GM18511 (cell line): ENCODE results near the gene PRKCE.

Experiments used
- ATAC-seq: cut with Tn5 transposase; IDR thresholded peaks from one replicate; pipeline ENCODE4 v1.9.1; 2021; ENCODE audit warnings: mild to moderate bottlenecking, moderate library complexity; ENCODE audit not compliant: unreplicated experiment

PRKCE gene

DNA sequence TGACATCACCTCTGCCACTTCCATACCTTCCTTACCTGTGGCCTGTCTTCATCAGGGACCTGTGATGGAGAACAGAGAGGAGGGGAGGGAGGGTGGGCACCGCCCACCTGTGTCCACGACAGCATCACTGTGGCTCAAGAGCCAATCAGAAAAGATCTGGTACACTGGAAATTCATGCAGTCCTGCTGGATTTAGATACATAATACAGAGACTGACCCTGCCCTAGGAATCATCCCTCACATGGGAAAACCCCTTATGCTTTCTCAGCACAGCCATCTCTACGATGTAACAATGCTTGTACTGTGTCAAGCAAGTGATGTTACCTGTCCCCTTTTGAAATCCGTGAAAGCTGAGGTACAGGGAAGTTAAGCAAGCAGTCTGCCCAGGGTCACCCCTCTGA lies 500.1 kb downstream of the PRKCE start:
- ATAC-seq: no peak

DNA sequence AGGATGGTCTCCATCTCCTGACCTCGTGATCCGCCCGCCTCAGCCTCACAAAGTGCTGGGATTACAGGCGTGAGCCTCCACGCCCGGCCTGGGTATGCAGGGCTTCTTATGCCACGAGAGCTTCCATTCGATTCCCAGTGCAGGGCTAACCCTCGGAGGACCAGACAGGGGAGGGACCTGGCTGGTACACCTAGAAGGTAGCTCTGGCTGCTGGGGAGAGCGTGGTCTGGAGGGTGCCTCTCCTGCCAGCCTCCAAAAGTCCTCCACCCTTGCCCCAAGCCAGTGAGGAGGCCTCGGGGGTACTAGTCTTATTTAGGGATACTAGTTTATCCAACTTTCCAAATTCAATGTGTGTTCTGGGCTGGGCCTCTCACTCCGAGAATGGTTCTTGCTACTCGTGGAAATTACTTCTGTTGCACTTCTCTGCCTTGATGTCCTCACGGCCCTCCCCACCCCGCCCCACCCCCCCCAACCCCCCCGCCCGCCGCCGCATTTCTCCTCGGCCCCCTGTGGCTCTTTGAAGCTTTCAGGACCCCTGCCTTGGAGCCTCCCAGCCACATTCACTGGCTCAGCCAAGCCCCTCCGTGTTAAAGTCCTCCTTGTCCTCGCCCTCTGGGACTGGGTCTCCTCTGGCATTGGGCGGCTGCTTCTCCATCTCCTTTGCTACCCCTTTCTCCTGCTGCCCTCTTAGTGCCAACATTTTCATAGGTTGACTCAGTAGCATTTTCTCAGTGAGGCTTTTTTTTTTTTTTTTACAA lies 502.7 kb downstream of the PRKCE start:
- no peak for ATAC-seq

DNA sequence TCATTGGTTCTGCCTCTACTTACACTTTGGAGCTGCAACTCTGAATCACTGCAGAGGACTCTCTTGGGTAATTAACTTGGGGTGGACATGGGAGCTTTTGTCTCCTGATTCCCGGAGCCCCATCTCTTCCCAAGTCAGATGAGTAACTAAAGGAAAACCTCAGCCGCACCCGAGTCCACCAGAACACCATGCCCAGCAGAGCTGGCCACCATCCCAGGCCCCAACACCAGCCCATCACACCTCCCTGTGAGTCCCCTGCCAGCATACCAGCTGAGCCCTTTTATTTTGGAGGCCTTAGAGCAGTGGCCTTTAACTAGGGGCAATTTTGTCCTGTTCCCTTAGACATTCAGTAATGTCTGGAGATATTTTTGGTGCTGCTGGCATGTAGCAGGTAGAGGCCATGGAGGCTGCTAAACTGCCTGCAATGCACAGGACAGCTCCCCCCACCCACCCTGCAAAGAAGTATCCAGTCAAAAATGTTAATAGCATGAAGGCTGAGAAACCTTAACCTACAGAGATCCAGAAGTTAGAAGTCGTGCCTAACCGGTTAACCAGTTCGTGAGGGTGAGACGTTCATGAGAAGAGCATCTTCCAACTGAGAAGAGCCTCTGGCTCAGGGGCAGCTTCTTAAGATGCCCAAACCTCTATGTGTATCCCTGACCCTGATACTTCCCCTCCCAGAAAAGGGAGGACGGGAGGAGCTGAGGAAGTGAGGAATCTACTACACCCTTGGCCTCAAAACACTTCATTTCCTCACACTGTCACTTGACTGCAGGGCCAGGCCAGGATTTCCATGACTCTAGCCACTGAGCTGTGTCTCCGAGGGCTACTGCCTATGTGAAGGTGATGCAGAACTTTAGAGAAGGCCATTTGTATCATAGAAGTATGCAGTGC lies 505.8 kb downstream of the PRKCE start:
- no peak for ATAC-seq

DNA sequence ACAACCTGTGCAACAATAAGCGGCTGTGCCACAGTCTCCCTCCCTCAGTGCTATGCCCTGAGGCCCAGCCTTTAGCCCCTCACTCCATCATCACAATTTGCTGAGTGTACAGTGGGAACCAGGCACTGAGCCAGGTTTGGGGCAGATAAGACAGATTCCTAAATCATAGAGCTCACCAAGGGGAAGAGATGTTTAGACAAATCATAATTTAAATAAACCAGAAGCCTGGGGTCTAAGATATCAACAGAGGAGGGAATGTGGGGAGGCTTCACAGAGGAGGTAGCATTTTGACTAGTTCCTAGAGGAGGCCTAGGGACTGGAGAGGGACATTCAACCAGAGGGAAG lies 506.5 kb downstream of the PRKCE start:
- no peak for ATAC-seq

DNA sequence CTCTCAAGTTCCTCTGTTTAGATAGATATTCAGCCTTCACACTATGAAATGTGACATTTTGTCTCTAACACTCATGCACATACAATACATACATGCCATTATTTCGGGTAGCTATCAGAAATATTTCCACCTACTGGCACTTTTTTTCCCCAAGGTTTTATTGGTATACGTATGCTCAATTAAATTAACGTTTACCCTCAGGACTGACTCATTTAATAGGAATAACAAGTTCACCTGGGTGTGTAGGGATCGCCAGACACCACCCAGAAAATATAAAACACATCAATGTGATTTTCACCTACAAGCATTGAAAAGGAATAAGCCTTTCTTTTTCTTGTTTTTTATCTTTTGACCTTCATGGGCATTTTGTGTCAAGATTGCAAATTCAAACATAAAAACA lies 507.2 kb downstream of the PRKCE start:
- ATAC-seq: no peak

DNA sequence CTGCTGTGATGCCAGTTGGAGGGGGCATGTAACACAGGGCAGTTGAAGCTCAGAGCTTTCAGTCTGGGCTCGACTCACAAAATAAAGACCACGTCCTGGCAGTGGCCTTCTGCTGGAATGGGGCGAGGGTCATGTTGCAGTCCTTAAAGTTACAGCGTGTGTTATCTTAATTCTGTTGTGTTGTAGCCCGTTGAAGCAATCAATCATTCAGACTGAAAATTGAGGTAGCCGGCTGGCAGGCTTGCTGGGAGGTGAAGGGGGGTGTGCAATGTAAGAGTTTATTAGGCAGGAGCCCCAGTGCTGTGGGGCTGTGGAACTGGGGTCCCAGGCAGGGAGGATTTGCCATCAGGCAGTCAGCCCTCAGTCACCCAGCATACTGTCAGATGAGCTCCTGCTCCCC lies 508.9 kb downstream of the PRKCE start:
- no peak for ATAC-seq

DNA sequence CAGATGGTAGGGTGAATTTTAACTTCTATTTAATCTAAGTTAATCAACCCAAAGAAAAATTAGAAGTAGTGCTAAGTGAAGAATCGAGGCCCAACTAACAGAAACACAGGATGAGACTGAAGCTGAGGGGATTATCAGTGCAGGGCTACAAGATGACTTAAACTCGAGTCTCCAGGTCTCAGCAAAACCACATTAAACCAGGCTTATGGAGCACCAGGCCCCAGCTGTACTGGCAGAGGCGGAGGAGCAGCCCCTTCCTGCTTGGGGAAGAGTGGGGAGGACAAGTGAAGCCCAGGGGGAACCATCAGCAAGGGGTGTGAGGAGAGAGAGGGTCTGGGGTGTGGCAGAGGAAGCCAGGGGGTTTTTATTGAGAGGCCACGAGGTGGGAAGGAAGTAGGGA lies 509.8 kb downstream of the PRKCE start:
- ATAC-seq: no peak

DNA sequence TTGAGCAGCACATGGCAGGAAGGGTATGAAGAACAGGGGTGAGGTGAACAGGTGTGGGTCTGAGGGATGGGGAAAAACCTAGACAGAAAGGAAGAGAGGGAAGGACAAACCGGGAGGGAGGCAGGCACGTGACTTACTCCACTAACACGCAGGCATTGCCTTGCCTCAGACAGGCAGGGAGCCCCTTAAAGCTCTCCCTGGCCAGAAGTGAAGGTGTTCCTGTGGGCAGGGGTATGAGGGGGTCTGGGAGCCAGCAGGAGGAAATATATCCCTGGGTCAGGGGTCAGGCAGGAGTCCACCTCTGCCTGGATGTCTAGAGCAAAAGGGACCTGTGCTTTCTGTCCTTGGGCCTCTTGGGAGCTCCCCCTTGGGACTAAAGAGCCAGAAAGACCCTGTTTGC lies 510.4 kb downstream of the PRKCE start:
- ATAC-seq: no peak

DNA sequence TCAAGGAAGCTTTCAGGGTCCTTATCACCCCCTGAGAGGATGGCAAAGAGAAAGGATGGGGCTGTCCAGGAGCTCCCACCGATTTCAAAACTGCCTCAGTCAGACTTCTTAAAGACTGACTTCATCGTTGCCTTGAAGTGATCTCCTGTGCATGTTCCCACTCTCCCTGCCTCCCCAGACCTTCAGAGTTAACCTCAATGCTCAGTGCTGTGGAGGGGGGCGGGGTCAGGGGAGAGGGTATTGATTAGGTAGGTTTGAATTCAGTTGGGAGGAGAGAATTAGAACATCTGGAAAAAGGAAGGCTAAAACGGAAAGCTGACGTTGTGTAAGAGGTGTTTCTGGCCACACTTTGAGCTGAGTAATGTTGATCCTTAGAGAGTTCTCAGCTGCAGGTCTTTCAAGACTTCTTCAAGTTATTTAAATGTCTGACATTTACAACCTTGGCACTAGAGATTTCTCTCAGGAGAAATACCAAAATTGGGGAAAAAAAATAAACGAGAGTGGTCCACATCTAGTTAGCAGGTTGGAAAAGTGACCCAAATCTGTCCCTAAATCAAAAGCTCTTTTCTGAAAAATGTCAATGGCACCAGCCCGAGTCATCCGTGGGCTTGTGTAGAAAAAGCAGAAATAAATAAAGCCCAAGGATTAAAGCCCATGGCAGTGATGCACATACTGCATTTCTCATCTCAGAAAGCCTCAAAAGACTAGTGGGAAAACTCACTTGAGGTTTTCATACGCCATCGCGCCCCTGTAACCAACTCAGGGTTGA lies 511.0 kb downstream of the PRKCE start:
- ATAC-seq: no peak

DNA sequence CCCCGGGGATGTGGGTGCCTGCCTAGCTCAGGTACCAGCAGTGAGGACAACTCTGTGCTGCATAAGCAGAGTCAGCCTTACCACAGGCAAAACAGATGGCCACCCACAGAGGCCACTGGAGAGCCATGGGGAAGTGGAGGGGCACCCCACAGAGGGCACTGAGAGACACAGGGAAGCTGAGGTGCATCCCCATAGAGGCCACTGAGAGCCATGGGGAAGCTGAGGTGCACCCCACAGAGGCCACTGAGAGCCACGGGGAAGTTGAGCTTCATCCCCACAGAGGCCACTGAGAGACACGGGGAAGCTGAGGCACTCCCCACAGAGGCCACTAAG lies 511.6 kb downstream of the PRKCE start:
- ATAC-seq: no peak

DNA sequence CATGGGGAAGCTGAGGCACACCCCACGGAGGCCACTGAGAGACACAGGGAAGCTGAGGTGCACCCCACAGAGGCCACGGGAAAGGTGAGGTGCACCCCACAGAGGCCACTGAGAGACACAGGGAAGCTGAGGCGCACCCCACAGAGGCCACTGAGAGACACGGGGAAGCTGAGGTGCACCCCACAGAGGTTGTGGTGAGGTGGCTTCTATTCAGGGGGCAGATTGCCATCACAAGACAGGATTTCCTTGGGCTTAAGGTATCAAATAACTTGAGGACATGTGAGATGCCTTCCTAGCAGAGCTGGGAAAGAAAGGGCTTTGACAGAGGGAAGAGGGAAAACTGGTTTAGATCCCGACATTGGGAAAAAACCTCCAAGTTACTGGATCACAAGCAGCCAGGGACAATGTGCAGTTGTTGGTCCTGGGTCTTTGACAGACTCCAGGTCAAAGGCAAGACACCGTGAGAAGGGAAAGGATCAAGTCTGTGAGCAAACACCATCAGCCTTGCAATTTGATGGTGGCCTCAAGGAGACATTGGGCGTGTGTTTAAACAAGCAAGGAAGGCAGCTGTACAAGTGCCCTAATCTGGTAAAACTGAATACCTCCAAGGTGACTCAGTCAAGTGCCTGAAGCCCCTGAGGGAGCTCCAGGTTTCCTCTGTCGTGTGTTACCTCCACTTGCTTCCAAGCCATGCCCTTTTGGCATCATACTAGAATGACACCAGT lies 512.5 kb downstream of the PRKCE start:
- ATAC-seq: no peak

DNA sequence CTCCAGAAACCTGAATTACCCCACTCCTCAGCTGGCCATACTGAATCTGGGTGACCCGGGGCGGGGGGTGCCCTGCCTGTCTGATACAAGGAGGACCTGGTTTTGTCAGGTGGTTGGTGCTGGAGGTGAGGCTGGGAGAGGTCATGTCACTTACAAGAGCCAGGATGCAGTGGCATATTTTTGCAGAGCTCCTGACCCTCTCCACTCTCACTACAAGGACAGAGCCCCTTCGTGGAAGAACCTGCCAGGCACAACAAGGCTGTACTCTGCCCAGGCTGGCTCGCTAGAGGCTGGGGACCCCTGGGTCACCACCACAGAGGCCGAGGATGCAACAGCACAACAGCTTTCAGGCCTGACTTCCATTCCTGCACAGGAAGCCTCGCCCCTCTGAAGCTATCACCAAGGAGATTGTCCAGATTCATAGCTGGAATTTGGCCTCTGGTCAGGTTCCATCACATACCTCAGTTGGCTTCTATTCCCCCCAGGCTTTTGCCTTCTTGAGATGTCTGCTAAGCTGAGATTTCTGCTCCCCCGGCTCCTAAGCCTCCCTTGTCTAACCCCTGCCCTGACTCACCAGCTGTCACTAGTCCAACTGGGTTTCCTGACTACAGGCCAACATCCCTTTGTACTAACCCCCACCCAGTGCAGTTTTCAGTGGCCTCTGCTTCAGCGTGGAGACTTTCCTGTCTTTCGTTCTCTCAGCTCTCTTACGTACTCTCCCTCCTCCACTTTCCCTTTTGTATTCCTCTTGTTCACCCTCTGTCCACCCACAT lies 513.2 kb downstream of the PRKCE start:
- no peak for ATAC-seq

DNA sequence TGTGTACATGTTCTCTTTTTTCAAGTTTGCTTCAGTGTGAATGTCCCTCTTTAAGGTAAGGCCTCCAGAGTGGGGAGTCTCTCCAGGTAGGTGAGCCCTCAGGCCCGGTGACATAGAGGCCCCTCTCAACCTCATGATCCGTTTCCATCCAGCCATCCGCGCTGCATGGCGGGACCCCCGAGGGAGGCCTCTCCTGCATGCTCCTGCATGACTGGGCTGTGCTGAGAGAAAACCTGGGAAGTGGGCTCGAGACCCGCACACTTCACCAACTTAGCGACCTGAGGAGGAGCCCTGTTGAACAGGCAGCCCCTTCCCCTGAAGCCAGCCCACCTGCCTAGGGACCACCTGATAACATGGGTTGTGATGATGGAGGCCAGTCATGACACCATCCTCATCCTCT lies 514.4 kb downstream of the PRKCE start:
- no peak for ATAC-seq

DNA sequence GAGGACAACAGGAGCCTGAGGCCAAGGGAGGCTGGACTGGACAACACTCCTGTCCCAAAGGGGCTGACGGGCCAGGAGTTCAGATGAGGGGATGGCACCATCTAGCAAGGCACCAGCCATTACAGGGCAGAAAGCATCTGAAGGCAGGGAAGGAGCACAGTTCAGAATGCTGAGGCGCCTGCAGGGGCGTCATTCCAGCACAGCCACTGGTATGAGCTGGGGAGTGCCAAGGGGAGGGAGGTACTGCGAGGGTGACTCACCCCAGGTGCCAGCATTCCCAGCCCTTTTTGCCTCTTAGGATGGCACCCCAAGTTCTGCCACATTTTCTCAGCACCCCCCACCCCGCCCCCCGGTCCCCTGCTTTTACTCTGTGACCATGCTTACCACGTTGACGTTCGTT lies 515.9 kb downstream of the PRKCE start:
- ATAC-seq: no peak

DNA sequence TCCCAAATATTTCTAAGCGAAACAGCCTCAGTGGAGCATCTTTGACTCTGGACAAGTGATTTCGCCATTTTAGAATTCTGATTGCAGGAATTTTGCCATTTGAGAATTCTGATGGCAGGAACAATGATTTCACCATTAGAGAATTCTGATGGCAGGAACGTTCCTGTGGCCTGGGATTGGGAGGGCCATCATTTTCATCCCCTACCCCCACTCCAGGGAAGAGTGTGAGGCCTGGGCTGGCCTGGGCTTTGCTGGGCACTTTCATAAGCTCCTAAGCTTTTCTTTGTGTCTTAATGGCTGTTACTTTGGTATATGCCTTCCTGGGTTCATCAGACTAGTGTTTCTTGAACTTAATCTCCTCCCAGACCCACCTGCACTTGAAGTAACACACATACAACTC lies 516.4 kb downstream of the PRKCE start:
- no peak for ATAC-seq

DNA sequence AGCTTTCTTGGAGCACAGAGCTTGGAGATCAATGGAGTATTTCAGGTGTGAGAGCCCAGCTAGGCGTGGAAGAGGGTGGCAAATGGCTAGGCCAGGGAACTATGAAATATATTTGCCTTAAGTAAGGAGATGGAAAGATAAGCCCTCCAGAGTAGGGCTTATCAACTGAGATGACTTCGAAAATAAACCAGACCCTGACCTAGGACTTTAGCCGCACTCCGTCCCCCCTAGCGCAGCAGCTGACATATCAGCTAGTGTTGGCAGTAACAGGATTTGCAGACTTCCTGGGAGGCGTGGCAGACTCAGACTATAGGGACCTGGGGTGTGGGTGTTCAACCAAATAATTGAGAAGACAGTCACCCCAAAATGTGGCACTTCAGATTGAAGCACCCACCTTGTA lies 518.0 kb downstream of the PRKCE start:
- no peak for ATAC-seq

DNA sequence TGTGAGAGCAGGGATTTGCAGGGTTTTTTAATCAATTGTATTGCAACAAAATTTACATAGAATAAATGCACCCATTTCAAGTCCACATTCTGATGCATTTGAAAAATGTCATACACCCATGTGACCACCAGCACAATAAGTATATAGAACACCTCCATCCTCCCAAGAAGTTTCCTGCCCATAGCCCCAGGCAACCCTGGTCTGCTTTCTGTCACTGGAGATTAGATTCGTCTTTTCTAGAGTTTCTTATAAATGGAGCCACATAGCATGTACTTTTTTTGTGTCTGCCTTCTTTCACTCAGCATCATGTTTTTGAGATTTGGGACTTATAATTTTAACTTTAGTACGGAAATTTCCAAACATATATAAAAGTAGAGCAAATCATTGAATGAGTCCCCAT lies 518.6 kb downstream of the PRKCE start:
- no peak for ATAC-seq

DNA sequence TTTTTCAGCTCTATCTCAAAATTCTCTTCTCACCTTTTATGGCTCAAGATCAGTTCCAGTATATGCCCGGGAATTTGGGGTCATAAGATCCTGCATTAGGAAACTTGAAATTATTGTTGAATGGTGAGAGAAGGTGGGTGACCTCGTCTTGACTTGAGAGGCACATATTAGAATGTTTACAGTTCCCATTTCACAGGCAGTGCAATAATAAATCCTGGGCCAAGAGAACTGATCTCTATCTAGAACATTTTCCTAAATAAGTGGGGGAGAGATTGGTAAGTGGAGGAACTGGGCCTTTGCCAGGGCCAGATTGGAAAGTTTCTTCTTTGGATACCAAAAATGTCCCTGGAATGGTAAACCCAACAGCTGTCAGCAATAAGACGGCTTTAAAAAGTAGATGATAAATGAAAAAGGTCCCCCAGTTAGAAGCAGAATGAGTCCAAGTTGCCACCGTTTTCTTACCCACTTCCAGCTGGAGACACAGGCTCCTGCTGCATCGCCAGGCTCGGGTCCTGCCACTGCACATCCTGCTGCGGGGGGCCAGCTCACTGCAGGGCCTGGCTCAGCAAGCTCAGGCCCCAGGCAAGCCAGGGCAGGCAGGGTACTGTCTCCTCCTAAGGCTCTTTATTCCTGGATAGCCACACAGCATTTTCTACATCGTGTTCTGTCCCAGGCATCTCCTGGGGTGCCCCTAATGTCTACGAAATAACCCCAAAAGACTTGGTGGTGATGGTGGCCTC lies 519.3 kb downstream of the PRKCE start:
- ATAC-seq: no peak

DNA sequence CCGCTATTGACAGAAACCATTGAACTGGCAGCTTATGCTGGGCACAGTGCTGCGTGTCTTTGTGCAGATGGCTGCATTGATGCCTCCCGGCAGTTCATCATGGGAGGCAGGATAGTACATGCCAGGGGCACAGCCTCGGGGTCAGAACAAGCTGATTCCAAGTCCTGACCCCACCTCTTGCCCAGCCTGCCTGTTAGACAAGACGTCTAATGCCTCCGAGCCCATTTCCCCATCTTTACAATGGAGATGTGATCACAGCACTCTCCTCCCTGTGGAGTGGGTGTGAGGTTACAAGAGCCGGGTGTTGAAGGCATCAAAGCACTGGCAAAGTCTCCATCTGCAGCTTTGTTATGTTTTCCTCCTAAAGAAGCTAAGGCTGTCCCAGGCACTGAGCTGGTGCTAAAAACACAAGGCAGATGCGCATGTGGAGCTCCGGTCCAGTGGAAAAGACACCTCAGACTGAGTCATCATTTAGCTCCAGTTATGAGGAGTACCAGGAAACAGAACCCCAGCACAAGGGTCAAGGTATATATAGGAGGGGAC lies 520.0 kb downstream of the PRKCE start:
- ATAC-seq: no peak
